Endothelial cell of umbilical vein (primary cell): Measurements from ENCODE around the gene CTSH. TPM values are rescaled to one million over a fixed set of nuclear protein-coding genes. Genes with fewer than 3 reads are reported as not detected.

ENCODE experiments used
- BruUV-seq: library from RNA; stranded (reverse); fragments of 400-500 nt; replicated peaks from 2 replicates; lab custom pipeline; 2021; lab: Mats Ljungman, UMichigan
- CTCF ChIA-PET: fragments of 300-600, 350-600 bp; sonication (Branson Sonifier 250); formaldehyde crosslinking; loops from one replicate; lab custom pipeline; 2021; ENCODE audit warnings: antibody characterized with exemption, inconsistent platforms; lab: Charles Lee
- POLR2A ChIA-PET: fragments of 300-600, 350-600 bp; sonication (Branson Sonifier 250); formaldehyde crosslinking; loops from one replicate; lab custom pipeline; 2021; ENCODE audit warnings: antibody characterized with exemption, inconsistent platforms; lab: Charles Lee
- DNase-seq: peaks from one replicate; pipeline ENCODE4 v3.0.0-alpha.2; 2011; ENCODE audit warnings: low read depth, low spot score
- FAIRE-seq: peaks from 2 replicates; lab custom pipeline; 2011; peaks lifted over from hg19 to GRCh38; lab: Jason Lieb, UNC
- H2AFZ ChIP-seq: 2 replicates; pipeline ENCODE4 v1.6.0; 2012; ENCODE audit warnings: low read depth, low read length, control low read depth, inconsistent platforms
- H3K27ac ChIP-seq: 2 replicates; pipeline ENCODE4 v1.5.1; 2011; ENCODE audit warnings: low read depth, mild to moderate bottlenecking, control low read depth, low read length, moderate library complexity; ENCODE audit not compliant: insufficient read depth
- H3K27me3 ChIP-seq, 2 experiments: 2 replicates each; pipeline versions ENCODE4 v1.6.0 to v1.6.1; 2011; ENCODE audit warnings: low read length in 2 of 2, mixed read lengths in 1 of 2; ENCODE audit not compliant: control insufficient read depth in 2 of 2, insufficient read depth in 2 of 2
- H3K36me3 ChIP-seq, 2 experiments: 2 replicates in 1 of 2; 3 replicates in 1 of 2; pipeline ENCODE4 v1.5.1; 2011; ENCODE audit warnings: low read length in 2 of 2, mild to moderate bottlenecking in 1 of 2, moderate library complexity in 1 of 2; ENCODE audit not compliant: control insufficient read depth in 2 of 2, insufficient read depth in 2 of 2; ENCODE audit errors: extremely low read depth in 1 of 2
- H3K4me1 ChIP-seq: 3 replicates; pipeline ENCODE4 v1.5.1; 2011; ENCODE audit warnings: mild to moderate bottlenecking, low read length; ENCODE audit not compliant: control insufficient read depth, insufficient read depth; ENCODE audit errors: extremely low read depth
- H3K4me2 ChIP-seq: 2 replicates; pipeline ENCODE4 v1.6.1; 2011; ENCODE audit warnings: low read length, control low read depth, mixed read lengths; ENCODE audit not compliant: insufficient read depth
- H3K4me3 ChIP-seq, 3 experiments: fragments of 200-600 bp in 1 of 3; sonication (generic), shearing (Covaris generic) in 1 of 3; replicated peaks in 1 of 3; 2 replicates each; pipeline ENCODE4 v1.5.1; 2011 to 2016; ENCODE audit warnings: control low read depth in 3 of 3, low read length in 3 of 3, mild to moderate bottlenecking in 2 of 3, inconsistent platforms in 1 of 3, low read depth in 1 of 3, moderate library complexity in 1 of 3; ENCODE audit not compliant: insufficient read depth in 1 of 3
- H3K79me2 ChIP-seq: 2 replicates; pipeline ENCODE4 v1.6.0; 2012; ENCODE audit warnings: low read length, inconsistent platforms; ENCODE audit not compliant: control insufficient read depth, insufficient read depth
- H3K9ac ChIP-seq: replicated peaks from 2 replicates; pipeline ENCODE3; 2011; ENCODE audit warnings: low read length, control low read depth; ENCODE audit not compliant: insufficient read depth; ENCODE audit errors: extremely low read depth
- H3K9me1 ChIP-seq: replicated peaks from 3 replicates; pipeline ENCODE4 v1.6.0; 2011; ENCODE audit warnings: mild to moderate bottlenecking, low read length; ENCODE audit not compliant: control insufficient read depth, insufficient read depth; ENCODE audit errors: extremely low read depth
- H3K9me3 ChIP-seq: replicated peaks from 2 replicates; pipeline ENCODE4 v1.5.1; 2012; ENCODE audit warnings: low read length, inconsistent platforms; ENCODE audit not compliant: control insufficient read depth, insufficient read depth
- H4K20me1 ChIP-seq: replicated peaks from 2 replicates; pipeline ENCODE3; 2011; ENCODE audit warnings: mild to moderate bottlenecking, low read length; ENCODE audit not compliant: control insufficient read depth, insufficient read depth; ENCODE audit errors: extremely low read depth
- CTCF ChIP-seq, 2 donors: IDR thresholded peaks; 1 replicate in 1 of 2; 2 replicates in 1 of 2; pipeline ENCODE4 v1.5.1; 2011; ENCODE audit warnings: low read length in 2 of 2, mild to moderate bottlenecking in 2 of 2, moderate library complexity in 2 of 2, control low read depth in 1 of 2, inconsistent platforms in 1 of 2, low read depth in 1 of 2; ENCODE audit not compliant: insufficient read depth in 1 of 2; ENCODE audit errors: extremely low read depth in 1 of 2
- EZH2 ChIP-seq: IDR thresholded peaks from 2 replicates; pipeline ENCODE4 v1.6.1; 2012; ENCODE audit warnings: borderline replicate concordance, low read depth, mild to moderate bottlenecking, moderate library complexity, low read length, inconsistent platforms; ENCODE audit not compliant: severe bottlenecking
- FOS ChIP-seq: IDR thresholded peaks from 2 replicates; pipeline ENCODE4 v1.6.1; 2011; ENCODE audit warnings: mild to moderate bottlenecking, low read length, moderate library complexity, borderline replicate concordance; ENCODE audit not compliant: insufficient read depth
- GATA2 ChIP-seq: IDR thresholded peaks from 2 replicates; pipeline ENCODE4 v1.7.0; 2011; ENCODE audit warnings: low read depth, mild to moderate bottlenecking, moderate library complexity, mixed read lengths, low read length; ENCODE audit not compliant: insufficient read length, insufficient read depth
- JUN ChIP-seq: IDR thresholded peaks from 2 replicates; pipeline ENCODE4 v1.6.1; 2011; ENCODE audit warnings: borderline replicate concordance, low read depth; ENCODE audit not compliant: insufficient read length, insufficient read depth
- MAX ChIP-seq: IDR thresholded peaks from 2 replicates; pipeline ENCODE4 v1.6.1; 2011; ENCODE audit not compliant: insufficient read depth, insufficient read length
- MYC ChIP-seq: IDR thresholded peaks from one replicate; pipeline ENCODE4 v1.6.1; 2011; ENCODE audit warnings: mild to moderate bottlenecking, low read depth, low read length
- POLR2A ChIP-seq: IDR thresholded peaks from 2 replicates; pipeline ENCODE4 v1.6.1; 2012; ENCODE audit warnings: low read depth, mild to moderate bottlenecking, control low read depth, low read length
- POLR2AphosphoS5 ChIP-seq: IDR thresholded peaks from 2 replicates; pipeline ENCODE4 v1.6.1; 2012; ENCODE audit warnings: low read depth, mild to moderate bottlenecking, control low read depth, low read length, moderate library complexity; ENCODE audit not compliant: insufficient read depth
- dilution Hi-C: fragments of 300-500 bp; cut with MboI; formaldehyde crosslinking; loops from one replicate; pipeline ENCODE4 v1.15.0; 2019; ENCODE audit warnings: low sequenced_read_pairs; ENCODE audit not compliant: extremely low pct_ligation_motif_present
- intact Hi-C: fragments of 100-400 bp; cut with micrococcal nuclease; formaldehyde crosslinking; loops from one replicate; pipeline ENCODE4 v1.10.0; 2022
- polyA plus RNA-seq, 4 experiments: library from polyadenylated mRNA; depleted of rRNA in 3 of 4; stranded (reverse) in 3 of 4; unstranded in 1 of 4; fragments of >200 nt; gene quantifications; 2 replicates each; pipeline versions ENCODE4 v1.2.1 to v1.2.3, GENCODE V29; 2011 to 2012; ENCODE audit warnings: missing spikeins in 1 of 4
- total RNA-seq: library from RNA; stranded (reverse); gene quantifications from 2 replicates; pipeline ENCODE4 v1.2.3, GENCODE V29; 2021

Gene CTSH
- total and polyA plus RNA-seq, 2 donors (not counting 3 experiments of a cell fraction or from before 2014, with no cell fraction given): 7.0 to 7.4 TPM

- Histone ChIP-seq H3K9me3 (no peaks in the 10 kb centered on the region), H2AFZ (peak overlapping the region; percentile 41), H3K4me1 (no peaks in the 10 kb centered on the region), H3K27me3 (peaks cover 0 to 2% of the 10 kb centered on the region in 2 experiments), H3K4me2 (no peak overlapping the region), H3K9ac (no peak overlapping the region), H3K79me2 (no peaks in the 10 kb centered on the region), H3K27ac (no peak overlapping the region), H4K20me1 (no peaks in the 10 kb centered on the region), H3K4me3 (no peak overlapping the region), H3K36me3 (no peaks in the 10 kb centered on the region), H3K9me1 (no peaks in the 10 kb centered on the region)
- dilution Hi-C loops: no loop called here
- ChIA-PET POLR2A (no interaction called here), CTCF (interaction anchor here (0.6 to 5.4 kb wide), 29 partner anchors 8 to 205 kb away, joined by 3 to 60 read pairs (median 4); partner anchors contain the start of gene ADAMTS7)
- no peak for TF ChIP-seq JUN
- peak; percentile 67 to 77 for TF ChIP-seq CTCF (IDR thresholded peaks at IDR 0.05; ENCODE audit: extremely low read depth in 1 of 2, insufficient read depth in 1 of 2, low read depth in 1 of 2, low read length in 2 of 2)
- no peak for TF ChIP-seq POLR2AphosphoS5
- TF ChIP-seq EZH2: no peak
- TF ChIP-seq MAX: peak; percentile 85
- TF ChIP-seq GATA2: no peak
- no peak for TF ChIP-seq FOS
- no peak for TF ChIP-seq POLR2A
- peak; percentile 73 for TF ChIP-seq MYC
- BruUV-seq: no TSS peak
- DNase-seq (peak; percentile 60), FAIRE-seq (peak; percentile 82)
- intact Hi-C loops: loop anchor here (1.0 kb wide), 1 partner anchor 70 kb away; no protein-coding TSS in a partner anchor
Measured at GRCh38 chr15:78979456-78980320, 34.8 kb upstream of the CTSH start.
